HCT116 (cell line): ENCODE data around the gene DGAT2L6. TPM values are rescaled to one million over a fixed set of nuclear protein-coding genes. Genes with fewer than 3 reads are reported as not detected.

Experiments
- ATAC-seq: fragments of 200-7000 bp; cut with Tn5 transposase; 2 replicates; pipeline ENCODE4 v1.9.1; 2020; ENCODE audit warnings: mild to moderate bottlenecking, moderate library complexity
- BruUV-seq: library from RNA; stranded (reverse); fragments of 400-500 nt; replicated peaks from 2 replicates; lab custom pipeline; 2021; lab: Mats Ljungman, UMichigan
- CTCF ChIA-PET: fragments of 300-600 bp; sonication (Branson Sonifier 250); formaldehyde crosslinking; loops from one replicate; lab custom pipeline; 2021; ENCODE audit warnings: antibody characterized with exemption; lab: Charles Lee
- POLR2A ChIA-PET: fragments of 300-600, 350-600 bp; sonication (Branson Sonifier 250); formaldehyde crosslinking; loops from one replicate; lab custom pipeline; 2021; ENCODE audit warnings: antibody characterized with exemption; lab: Charles Lee
- RAD21 ChIA-PET, 2 experiments: fragments of 300-600 bp; sonication (Branson Sonifier 250); formaldehyde crosslinking; loops; one replicate each; lab custom pipeline; 2023; ENCODE audit warnings: low total read pairs in 2 of 2; ENCODE audit not compliant: uncharacterized antibody in 2 of 2, unreplicated experiment in 2 of 2, low non-redundant PET in 1 of 2; lab: Charles Lee
- DNase-seq: peaks from one replicate; pipeline ENCODE4 v3.0.0-alpha.2; 2010; ENCODE audit warnings: low read depth, low spot score
- H2AFZ ChIP-seq: fragments of 200-600 bp; shearing (Covaris generic), sonication (generic); 2 replicates; pipeline ENCODE4 v1.6.1; 2017; ENCODE audit warnings: low read depth, mixed run types, mixed read lengths, antibody characterized with exemption, low read length; ENCODE audit not compliant: poor library complexity, severe bottlenecking
- H3K27ac ChIP-seq: 2 replicates; pipeline ENCODE4 v1.5.1; 2012; ENCODE audit warnings: low read depth, low read length
- H3K27me3 ChIP-seq: fragments of 200-600 bp; sonication (generic); 2 replicates; pipeline ENCODE4 v1.6.1; 2016; ENCODE audit warnings: mixed run types, low read length, mixed read lengths; ENCODE audit not compliant: insufficient read depth
- H3K36me3 ChIP-seq, 2 experiments: fragments of 200-500 bp in 1 of 2; fragments of 200-600 bp in 1 of 2; sonication (Bioruptor generic) in 1 of 2; sonication (generic) in 1 of 2; 2 replicates each; pipeline versions ENCODE4 v1.5.1 to v1.6.1; 2014 to 2016; ENCODE audit warnings: low read length in 2 of 2, inconsistent platforms in 1 of 2, mixed read lengths in 1 of 2, mixed run types in 1 of 2; ENCODE audit not compliant: insufficient read depth in 2 of 2, control insufficient read depth in 1 of 2
- H3K4me1 ChIP-seq, 2 experiments: fragments of 200-600 bp in 1 of 2; sonication (generic) in 1 of 2; 2 replicates each; pipeline versions ENCODE4 v1.5.1 to v1.6.1; 2012 to 2017; ENCODE audit warnings: low read length in 2 of 2, inconsistent platforms in 1 of 2, mild to moderate bottlenecking in 1 of 2, mixed read lengths in 1 of 2, mixed run types in 1 of 2, moderate library complexity in 1 of 2; ENCODE audit not compliant: insufficient read depth in 2 of 2, control insufficient read depth in 1 of 2
- H3K4me2 ChIP-seq: fragments of 200-600 bp; sonication (generic); 2 replicates; pipeline ENCODE4 v1.6.1; 2017; ENCODE audit warnings: mixed run types, low read length, mixed read lengths
- H3K4me3 ChIP-seq, 2 experiments: fragments of 200-600 bp in 1 of 2; sonication (generic) in 1 of 2; replicated peaks in 1 of 2; 2 replicates each; pipeline ENCODE4 v1.5.1; 2011 to 2016; ENCODE audit warnings: low read length in 2 of 2, control low read depth in 1 of 2, low read depth in 1 of 2, mild to moderate bottlenecking in 1 of 2, mixed read lengths in 1 of 2, mixed run types in 1 of 2
- H3K79me2 ChIP-seq: fragments of 200-600 bp; sonication (generic); 2 replicates; pipeline ENCODE4 v1.6.1; 2017; ENCODE audit warnings: mild to moderate bottlenecking, mixed run types, low read length, moderate library complexity, mixed read lengths; ENCODE audit not compliant: insufficient read depth
- H3K9ac ChIP-seq: fragments of 200-600 bp; sonication (generic); 2 replicates; pipeline ENCODE4 v1.6.1; 2016; ENCODE audit warnings: low read length, mixed read lengths
- H3K9me2 ChIP-seq: fragments of 200-600 bp; sonication (generic), shearing (Covaris generic); 2 replicates; pipeline ENCODE4 v1.6.1; 2017; ENCODE audit warnings: mixed run types, mild to moderate bottlenecking, moderate library complexity; ENCODE audit not compliant: insufficient read depth
- H3K9me3 ChIP-seq, 2 experiments: fragments of 200-500 bp in 1 of 2; fragments of 200-600 bp in 1 of 2; sonication (Bioruptor generic) in 1 of 2; sonication (generic) in 1 of 2; 2 replicates each; pipeline ENCODE4 v1.6.1; 2014 to 2017; ENCODE audit warnings: low read length in 2 of 2, mixed read lengths in 2 of 2, inconsistent platforms in 1 of 2, low read depth in 1 of 2, mild to moderate bottlenecking in 1 of 2, mixed run types in 1 of 2, moderate library complexity in 1 of 2; ENCODE audit not compliant: control insufficient read depth in 1 of 2, insufficient read depth in 1 of 2
- H4K20me1 ChIP-seq: fragments of 200-600 bp; sonication (generic), shearing (Covaris generic); 2 replicates; pipeline ENCODE4 v1.6.1; 2017; ENCODE audit warnings: mixed run types, mild to moderate bottlenecking, moderate library complexity; ENCODE audit not compliant: insufficient read depth
- CEBPB ChIP-seq: IDR thresholded peaks from 2 replicates; pipeline ENCODE4 v1.6.1; 2012; ENCODE audit warnings: low read depth
- ELF1 ChIP-seq: IDR thresholded peaks from 2 replicates; pipeline ENCODE4 v1.6.1; 2012; ENCODE audit warnings: low read depth, borderline replicate concordance
- EZH2 ChIP-seq: fragments of 200-600 bp; sonication (generic); IDR thresholded peaks from 2 replicates; pipeline ENCODE4 v1.6.1; 2017; ENCODE audit warnings: antibody characterized with exemption, mixed run types
- EZH2phosphoT487 ChIP-seq: fragments of 200-600 bp; IDR thresholded peaks from 2 replicates; pipeline ENCODE4 v1.6.1; 2018; ENCODE audit warnings: antibody characterized with exemption, borderline replicate concordance
- JUND ChIP-seq: IDR thresholded peaks from 2 replicates; pipeline ENCODE4 v1.6.1; 2012
- POLR2A ChIP-seq: IDR thresholded peaks from 2 replicates; pipeline ENCODE4 v1.7.0; 2011; ENCODE audit warnings: borderline replicate concordance; ENCODE audit not compliant: insufficient read depth, insufficient read length; ENCODE audit errors: extremely low read depth
- RAD21 ChIP-seq: IDR thresholded peaks from 2 replicates; pipeline ENCODE4 v1.6.1; 2012; ENCODE audit warnings: low read depth, mild to moderate bottlenecking
- SIN3A ChIP-seq: IDR thresholded peaks from 2 replicates; pipeline ENCODE4 v1.6.1; 2012; ENCODE audit warnings: low read depth
- SP1 ChIP-seq: IDR thresholded peaks from 2 replicates; pipeline ENCODE4 v1.6.1; 2012; ENCODE audit warnings: low read depth
- SRF ChIP-seq: IDR thresholded peaks from 2 replicates; pipeline ENCODE4 v1.6.1; 2012; ENCODE audit warnings: low read depth
- ZBTB33 ChIP-seq: IDR thresholded peaks from 2 replicates; pipeline ENCODE4 v1.6.1; 2011; ENCODE audit warnings: mild to moderate bottlenecking, low read length, moderate library complexity; ENCODE audit not compliant: insufficient replicate concordance; ENCODE audit errors: extremely low read depth
- ZFX ChIP-seq: fragments of 450-650 bp; IDR thresholded peaks from 2 replicates; pipeline ENCODE4 v1.6.1; 2017
- ZNF274 ChIP-seq: fragments of 200-500 bp; sonication (Bioruptor generic); IDR thresholded peaks from 2 replicates; pipeline ENCODE4 v1.6.1; 2014; ENCODE audit warnings: mild to moderate bottlenecking, low read depth, low read length, inconsistent platforms
- intact Hi-C: fragments of 100-400 bp; cut with micrococcal nuclease; formaldehyde crosslinking; loops from 2 replicates; pipeline ENCODE4 v1.10.0; 2022
- total RNA-seq: library from RNA; stranded (reverse); gene quantifications from one replicate; pipeline ENCODE4 v1.2.1, GENCODE V29; 2021; ENCODE audit not compliant: unreplicated experiment
- TF ChIP-seq, protein P1 (sequence below): IDR thresholded peaks from 2 replicates; pipeline ENCODE4 v1.6.1; 2012

The DGAT2L6 gene
- total RNA-seq, 1 experiment from 2014 or later = not detected

GRCh38 chrX:70169281-70169680 is 8.0 kb upstream of the DGAT2L6 start:
- H3K4me1 ChIP-seq = peaks cover 4 to 41% of the 10 kb centered on the region in 2 experiments; a peak in 3 of 4 replicates
- no peak for DNase-seq
- no peak overlapping the region for H3K27ac ChIP-seq
- no TSS peak for BruUV-seq
- no peaks in the 10 kb centered on the region; a peak in 2 of 4 replicates for H3K36me3 ChIP-seq
- no peaks in the 10 kb centered on the region for H3K79me2 ChIP-seq
- CTCF ChIA-PET = interaction anchor here (2.1 kb wide), 1 partner anchor 36 kb away, joined by 8 read pairs; the partner anchor contains the start of gene IGBP1
- RAD21 ChIA-PET = no interaction called here
- no peaks in the 10 kb centered on the region for H3K9me2 ChIP-seq
- H3K4me2 ChIP-seq = peak overlapping the region; percentile 60
- no peak for ATAC-seq
- no peaks in the 10 kb centered on the region for H3K27me3 ChIP-seq
- TF ChIP-seq SRF = no peak
- TF ChIP-seq ZFX = no peak
- no peak for TF ChIP-seq CEBPB
- no peak for TF ChIP-seq EZH2
- no peak for TF ChIP-seq SP1
- no peak for TF ChIP-seq ZNF274
- TF ChIP-seq RAD21 = no peak
- no peak for TF ChIP-seq POLR2A
- no peak for TF ChIP-seq EZH2phosphoT487
- TF ChIP-seq JUND = no peak
- TF ChIP-seq SIN3A = no peak
- TF ChIP-seq ELF1 = no peak
- TF ChIP-seq ZBTB33 = no peak
- TF ChIP-seq, protein P1, sequence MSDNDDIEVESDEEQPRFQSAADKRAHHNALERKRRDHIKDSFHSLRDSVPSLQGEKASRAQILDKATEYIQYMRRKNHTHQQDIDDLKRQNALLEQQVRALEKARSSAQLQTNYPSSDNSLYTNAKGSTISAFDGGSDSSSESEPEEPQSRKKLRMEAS = no peak
- TF ChIP-seq, all 23 proteins: peak for 0
- Histone ChIP-seq H2AFZ (no peak overlapping the region), H3K4me3 (no peak overlapping the region), H3K9ac (no peak overlapping the region), H4K20me1 (no peaks in the 10 kb centered on the region), H3K9me3 (no peaks in the 10 kb centered on the region)
- intact Hi-C loops = no loop called here
- POLR2A ChIA-PET = no interaction called here
